Gastroesophageal sphincter (tissue), 4 donors: ENCODE results near the gene KITLG. TPM values are rescaled to one million over a fixed set of nuclear protein-coding genes. Genes with fewer than 3 reads are reported as not detected.

ENCODE experiments used
- ATAC-seq: fragments of 150-250 bp; one replicate; pipeline ENCODE4 v1.9.1; 2016; ENCODE audit warnings: mild to moderate bottlenecking, moderate library complexity
- H3K27ac ChIP-seq, 4 donors: fragments of 200-600 bp; sonication (generic) in 3 of 4; 1 replicate in 3 of 4; 2 replicates in 1 of 4; pipeline ENCODE4 v1.5.1; 2016 to 2019
- H3K27me3 ChIP-seq: fragments of 200-600 bp; sonication (generic); one replicate; pipeline ENCODE4 v1.5.1; 2019
- H3K36me3 ChIP-seq, 2 donors: fragments of 200-600 bp; sonication (generic); one replicate each; pipeline ENCODE4 v1.5.1; 2019; ENCODE audit warnings: control low read depth in 1 of 2
- H3K4me1 ChIP-seq, 3 donors: fragments of 200-600 bp; sonication (generic); 1 replicate in 2 of 3; 2 replicates in 1 of 3; pipeline ENCODE4 v1.5.1; 2016 to 2019; ENCODE audit warnings: control low read depth in 2 of 3
- H3K4me3 ChIP-seq, 2 donors: fragments of 200-600 bp; sonication (generic); one replicate each; pipeline ENCODE4 v1.5.1; 2019; ENCODE audit warnings: mild to moderate bottlenecking in 1 of 2, moderate library complexity in 1 of 2
- H3K9me3 ChIP-seq, 3 donors: fragments of 200-600 bp; sonication (generic); one replicate each; pipeline ENCODE4 v1.5.1; 2017 to 2019; ENCODE audit warnings: control low read depth in 2 of 3
- EP300 ChIP-seq: sonication (generic); formaldehyde crosslinking; IDR thresholded peaks from one replicate; pipeline ENCODE4 v1.6.1; 2017; ENCODE audit warnings: antibody characterized with exemption, mild to moderate bottlenecking
- POLR2A ChIP-seq, 2 donors: fragments of 450-650 bp; IDR thresholded peaks; one replicate each; pipeline ENCODE4 v1.6.1; 2017; ENCODE audit warnings: antibody characterized with exemption in 2 of 2, mild to moderate bottlenecking in 2 of 2, moderate library complexity in 1 of 2
- POLR2AphosphoS5 ChIP-seq: sonication (generic); formaldehyde crosslinking; IDR thresholded peaks from one replicate; pipeline ENCODE4 v1.6.1; 2017; ENCODE audit warnings: antibody characterized with exemption
- WGBS, 2 donors: methylation state at CpG; one replicate each; pipeline ENCODE4 v1.1.5; 2018; ENCODE audit warnings: low coverage in 1 of 2; 5-methylcytosine and 5-hydroxymethylcytosine counted together
- total RNA-seq, 4 donors: library from RNA; depleted of rRNA; stranded (reverse); fragments of >200 nt; gene quantifications; one replicate each; pipeline ENCODE4 v1.1.0, GENCODE V29; 2016
- TF ChIP-seq, protein P1 (sequence below), 4 experiments: fragments of 200-600 bp in 2 of 4; fragments of 450-650 bp in 2 of 4; sonication (generic) in 1 of 4; IDR thresholded peaks; one replicate each; pipeline ENCODE4 v1.5.1; 2017 to 2019; ENCODE audit warnings: antibody characterized with exemption in 4 of 4, mild to moderate bottlenecking in 2 of 4, moderate library complexity in 2 of 4

Gene KITLG
- total RNA-seq, 4 donors from 2014 or later = 48.5 to 239 (median 112) TPM

DNA sequence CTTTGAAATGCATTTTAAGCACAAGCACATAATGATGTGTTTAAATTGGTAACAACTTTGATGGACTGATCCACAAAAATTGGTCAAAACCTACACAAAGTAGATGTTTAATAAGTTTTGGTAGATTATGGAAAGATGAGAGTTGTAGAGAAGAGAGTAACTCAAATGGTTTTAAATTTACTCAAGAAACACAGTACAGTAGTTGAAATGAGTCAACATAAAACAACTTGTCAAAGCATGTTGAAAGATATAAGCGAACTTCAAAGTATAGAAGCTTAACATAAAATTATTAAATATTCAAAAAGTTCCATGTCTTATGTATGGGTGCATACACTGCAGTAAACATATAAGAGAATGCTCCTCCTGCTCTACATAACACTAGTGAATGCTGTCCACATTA is 49.4 kb downstream of the KITLG start:
- H3K27me3 ChIP-seq = no peaks in the 10 kb centered on the region
- H3K4me1 ChIP-seq = peaks cover 4 to 41% (median 15%) of the 10 kb centered on the region in 3 donors
- 92% methylated on average over 1 of the region's 1 CpG; no CpG with 5 or more reads in 1 of the 2 donors for WGBS, 2 donors
- no peaks in the 10 kb centered on the region for H3K9me3 ChIP-seq
- TF ChIP-seq POLR2AphosphoS5 (no peak), EP300 (no peak), POLR2A (IDR thresholded peaks at IDR 0.05) (no peak)
- TF ChIP-seq, protein P1, sequence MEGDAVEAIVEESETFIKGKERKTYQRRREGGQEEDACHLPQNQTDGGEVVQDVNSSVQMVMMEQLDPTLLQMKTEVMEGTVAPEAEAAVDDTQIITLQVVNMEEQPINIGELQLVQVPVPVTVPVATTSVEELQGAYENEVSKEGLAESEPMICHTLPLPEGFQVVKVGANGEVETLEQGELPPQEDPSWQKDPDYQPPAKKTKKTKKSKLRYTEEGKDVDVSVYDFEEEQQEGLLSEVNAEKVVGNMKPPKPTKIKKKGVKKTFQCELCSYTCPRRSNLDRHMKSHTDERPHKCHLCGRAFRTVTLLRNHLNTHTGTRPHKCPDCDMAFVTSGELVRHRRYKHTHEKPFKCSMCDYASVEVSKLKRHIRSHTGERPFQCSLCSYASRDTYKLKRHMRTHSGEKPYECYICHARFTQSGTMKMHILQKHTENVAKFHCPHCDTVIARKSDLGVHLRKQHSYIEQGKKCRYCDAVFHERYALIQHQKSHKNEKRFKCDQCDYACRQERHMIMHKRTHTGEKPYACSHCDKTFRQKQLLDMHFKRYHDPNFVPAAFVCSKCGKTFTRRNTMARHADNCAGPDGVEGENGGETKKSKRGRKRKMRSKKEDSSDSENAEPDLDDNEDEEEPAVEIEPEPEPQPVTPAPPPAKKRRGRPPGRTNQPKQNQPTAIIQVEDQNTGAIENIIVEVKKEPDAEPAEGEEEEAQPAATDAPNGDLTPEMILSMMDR (IDR thresholded peaks at IDR 0.05) = no peak
- H3K36me3 ChIP-seq = peaks cover 3 to 24% of the 10 kb centered on the region in 2 donors
- no peak overlapping the region for H3K4me3 ChIP-seq
- H3K27ac ChIP-seq = no peak overlapping the region
- ATAC-seq = no peak

DNA sequence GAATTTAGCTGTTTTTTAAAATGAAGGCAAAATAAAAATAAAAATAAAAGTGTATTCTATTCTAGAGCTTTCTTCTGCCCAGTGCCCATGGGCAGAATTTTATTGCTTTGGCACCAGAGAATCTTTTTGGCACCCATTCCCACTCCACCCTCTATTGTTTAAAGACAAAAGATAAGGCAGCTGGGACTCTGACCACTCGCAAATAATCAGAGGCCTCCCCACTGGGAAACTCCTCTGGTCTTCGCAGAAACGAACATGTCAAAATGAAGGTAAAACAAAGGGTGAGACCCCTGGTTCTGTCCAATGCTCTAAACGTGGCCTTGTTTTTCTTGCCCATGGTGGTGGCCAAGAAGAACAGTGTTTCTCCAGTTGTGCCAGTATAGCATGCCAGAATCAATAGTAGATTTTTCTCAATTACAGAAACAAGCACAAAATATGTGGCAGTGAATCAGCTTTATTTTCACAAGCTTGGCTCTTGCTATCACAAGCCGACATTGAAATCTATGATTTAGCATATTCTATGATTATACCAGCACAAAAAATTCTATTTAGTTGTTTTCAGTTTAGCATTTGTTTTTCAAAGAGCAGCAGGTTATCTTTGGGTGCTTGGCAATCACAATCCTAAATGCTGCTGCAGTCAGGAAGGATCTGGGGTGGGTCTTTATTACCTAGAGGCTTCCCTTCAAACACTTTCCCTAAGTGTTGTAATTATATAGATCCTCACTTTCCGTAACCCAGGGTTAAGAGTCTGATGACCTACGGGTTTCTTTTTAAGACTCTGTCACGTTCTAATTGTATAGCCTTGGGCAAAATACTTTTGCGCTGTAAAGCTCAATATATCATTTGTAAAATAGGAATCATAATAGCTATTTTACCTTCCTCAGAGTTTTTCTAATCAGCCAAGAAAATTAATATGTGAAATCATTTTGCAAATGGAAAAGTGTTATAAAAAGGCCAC is 50.5 kb downstream of the KITLG start:
- Histone ChIP-seq H3K4me1 (peaks cover 4 to 37% (median 11%) of the 10 kb centered on the region in 3 donors), H3K27me3 (no peaks in the 10 kb centered on the region), H3K4me3 (no peak overlapping the region), H3K9me3 (no peaks in the 10 kb centered on the region), H3K27ac (peak overlapping the region in 3 of 4 donors; percentile 3 to 43 (median 15)), H3K36me3 (peaks cover 3 to 28% of the 10 kb centered on the region in 2 donors)
- WGBS, 2 donors = 57 to 73% methylated on average over 7 to 9 of the region's 9 CpGs
- no peak for ATAC-seq
- no peak for TF ChIP-seq POLR2AphosphoS5
- TF ChIP-seq POLR2A (IDR thresholded peaks at IDR 0.05) = no peak
- TF ChIP-seq, protein P1 (IDR thresholded peaks at IDR 0.05) = no peak

DNA sequence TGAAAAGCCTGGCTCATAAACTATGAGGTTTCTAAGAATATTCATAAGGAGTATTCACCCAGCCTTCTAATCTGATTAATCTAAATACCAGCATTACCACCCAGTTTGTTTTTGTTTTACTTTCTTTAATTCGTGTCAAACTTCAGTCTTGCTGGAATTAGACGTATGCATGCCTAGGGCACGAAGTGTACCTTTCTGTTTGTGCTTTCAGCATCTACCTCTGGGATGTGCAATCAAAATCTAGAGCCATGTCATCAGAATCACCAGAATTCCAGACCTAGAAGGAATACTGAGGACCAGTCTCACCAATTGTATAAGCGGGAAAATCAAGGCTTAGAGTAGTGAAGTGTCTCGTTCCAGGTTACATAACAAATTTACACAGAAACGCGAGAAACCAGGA is 57.3 kb downstream of the KITLG start:
- TF ChIP-seq EP300 = no peak
- TF ChIP-seq, protein P1 (IDR thresholded peaks at IDR 0.05) = no peak
- TF ChIP-seq POLR2A (IDR thresholded peaks at IDR 0.05) = no peak
- TF ChIP-seq POLR2AphosphoS5 = no peak
- WGBS, 2 donors = 85 to 89% methylated on average over 7 of the region's 7 CpGs
- no peak overlapping the region for H3K4me3 ChIP-seq
- no peaks in the 10 kb centered on the region for H3K27me3 ChIP-seq
- H3K4me1 ChIP-seq = peaks cover 2 to 49% (median 7%) of the 10 kb centered on the region in 3 donors
- no peak overlapping the region for H3K27ac ChIP-seq
- H3K9me3 ChIP-seq = no peaks in the 10 kb centered on the region
- ATAC-seq = no peak
- peaks cover 4 to 28% of the 10 kb centered on the region in 2 donors for H3K36me3 ChIP-seq

DNA sequence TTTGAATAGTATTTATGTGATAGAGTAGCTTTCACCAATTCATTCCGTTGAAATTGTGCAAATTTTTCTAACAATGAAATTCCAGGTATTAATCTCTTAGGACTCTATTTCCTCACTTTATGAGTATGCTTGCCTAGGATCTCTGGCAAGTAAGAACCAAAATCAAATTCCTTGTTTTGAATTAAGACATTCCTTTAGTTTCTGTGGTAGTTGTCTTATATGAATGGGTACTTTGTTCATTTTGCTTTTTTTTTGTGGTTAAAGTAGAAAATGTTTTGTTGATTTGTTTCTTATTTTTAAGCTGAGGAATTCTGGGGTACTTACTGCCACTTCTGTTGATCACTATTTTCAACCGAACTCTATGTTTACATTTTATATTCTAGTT is 59.8 kb downstream of the KITLG start:
- ATAC-seq = no peak

More for the DNA sequence above, 59.8 kb downstream of the KITLG start:
- Histone ChIP-seq H3K4me1 (peaks cover 2 to 64% (median 7%) of the 10 kb centered on the region in 3 donors), H3K4me3 (no peak overlapping the region), H3K9me3 (no peaks in the 10 kb centered on the region), H3K36me3 (peaks cover 2 to 24% of the 10 kb centered on the region in 2 donors), H3K27ac (no peak overlapping the region), H3K27me3 (no peaks in the 10 kb centered on the region)
- WGBS, 2 donors = 39 to 47% methylated on average over 2 of the region's 2 CpGs
- TF ChIP-seq, protein P1 (IDR thresholded peaks at IDR 0.05) = no peak
- TF ChIP-seq EP300 (no peak), POLR2A (IDR thresholded peaks at IDR 0.05) (no peak), POLR2AphosphoS5 (no peak)
